Muscle layer of colon (tissue), 2 donors: ENCODE data around the gene AGPAT1.
"Not testable (repeated sequence)": the region's sequence is repeated elsewhere in the genome, so short reads cannot be mapped to it uniquely, and the experiment has no call there.

ENCODE experiments used
- H3K27ac ChIP-seq: one replicate; pipeline ENCODE4 v1.7.0; 2013; ENCODE audit warnings: low read depth, mild to moderate bottlenecking, low read length, moderate library complexity
- H3K27me3 ChIP-seq, 2 donors: one replicate each; pipeline ENCODE4 v1.7.0; 2013; ENCODE audit warnings: low read length in 2 of 2, mild to moderate bottlenecking in 2 of 2; ENCODE audit not compliant: insufficient read depth in 2 of 2, control insufficient read depth in 1 of 2
- H3K36me3 ChIP-seq: one replicate; pipeline ENCODE4 v1.7.0; 2013; ENCODE audit warnings: mild to moderate bottlenecking, low read length; ENCODE audit not compliant: insufficient read depth
- H3K4me1 ChIP-seq: one replicate; pipeline ENCODE4 v1.7.0; 2013; ENCODE audit warnings: mild to moderate bottlenecking, low read length; ENCODE audit not compliant: insufficient read depth
- H3K4me3 ChIP-seq, 2 donors: one replicate each; pipeline ENCODE4 v1.7.0; 2013; ENCODE audit warnings: low read length in 2 of 2, low read depth in 1 of 2, mild to moderate bottlenecking in 1 of 2, moderate library complexity in 1 of 2
- H3K9ac ChIP-seq: one replicate; pipeline ENCODE4 v1.7.0; 2013; ENCODE audit warnings: low read length
- H3K9me3 ChIP-seq: one replicate; pipeline ENCODE4 v1.7.0; 2013; ENCODE audit warnings: mild to moderate bottlenecking, low read length
- donor health status: abdominal sarcoma.
- donor health status: Adenocarcinoma of cecum.

Gene AGPAT1

DNA sequence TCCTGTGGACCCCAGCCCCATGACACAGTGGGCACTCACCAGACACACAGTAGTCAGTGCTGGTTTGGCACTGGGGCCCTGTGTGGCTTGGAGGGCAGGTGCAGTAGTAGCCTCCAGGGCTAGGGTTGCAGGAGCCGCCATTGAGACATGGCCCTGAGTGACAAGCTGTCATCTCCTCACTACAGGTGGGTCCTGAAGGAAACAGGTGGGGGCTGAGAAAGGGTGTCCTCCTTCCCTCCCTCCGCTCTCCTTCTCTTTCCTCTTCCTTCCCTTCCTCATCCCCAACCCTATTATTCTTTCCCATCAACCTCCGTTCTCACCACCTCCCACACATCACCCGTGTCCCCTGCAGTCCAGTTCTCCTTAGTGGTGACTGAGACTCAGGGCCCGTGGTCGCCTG, 37.8 kb upstream of the AGPAT1 start:
- Histone ChIP-seq H3K27me3 (no peaks in the 10 kb centered on the region), H3K36me3 (no peaks in the 10 kb centered on the region)

DNA sequence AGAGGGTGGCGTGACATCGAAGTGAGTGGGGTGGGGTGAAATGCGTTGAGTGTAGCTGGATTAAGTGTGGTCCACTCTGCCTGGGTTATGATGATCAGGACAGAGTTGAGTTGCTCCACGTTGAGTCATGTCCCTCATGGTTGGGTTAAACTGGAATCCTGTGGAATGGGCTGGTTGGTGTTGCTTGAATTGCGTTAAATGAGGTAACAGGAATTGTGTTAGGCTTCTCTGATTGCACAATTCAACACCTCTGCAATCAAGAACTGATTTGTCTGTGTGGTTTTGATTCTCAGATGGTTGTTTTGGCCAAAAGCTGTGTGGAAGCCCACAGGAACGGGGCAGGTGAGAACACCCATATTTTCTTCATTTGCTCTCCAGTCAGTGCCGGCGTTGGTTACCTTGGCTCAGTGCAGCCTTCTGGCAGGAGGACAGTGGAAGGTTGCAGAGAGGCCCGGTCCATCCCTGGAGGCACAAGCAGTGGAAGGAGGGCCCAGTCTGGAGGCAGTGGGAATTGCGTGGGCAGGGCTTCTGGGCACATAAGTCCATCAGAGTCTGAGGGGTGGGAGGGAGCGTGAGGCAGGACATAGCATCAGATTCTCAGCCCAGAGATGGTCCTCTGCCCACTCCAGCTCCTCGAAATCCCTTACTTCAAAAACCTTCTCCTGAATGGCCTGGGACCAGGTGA, 36.3 kb upstream of the AGPAT1 start:
- no peak overlapping the region for H3K27ac ChIP-seq
- H3K36me3 ChIP-seq, result no peaks in the 10 kb centered on the region
- H3K9me3 ChIP-seq, result no peaks in the 10 kb centered on the region
- no peak overlapping the region for H3K4me3 ChIP-seq
- H3K9ac ChIP-seq, result no peak overlapping the region
- no peaks in the 10 kb centered on the region for H3K4me1 ChIP-seq
- no peaks in the 10 kb centered on the region for H3K27me3 ChIP-seq

More for the DNA sequence above, 37.8 kb upstream of the AGPAT1 start:
- Histone ChIP-seq H3K4me1 (no peaks in the 10 kb centered on the region), H3K9ac (no peak overlapping the region), H3K9me3 (no peaks in the 10 kb centered on the region), H3K4me3 (no peak overlapping the region), H3K27ac (no peak overlapping the region)

DNA sequence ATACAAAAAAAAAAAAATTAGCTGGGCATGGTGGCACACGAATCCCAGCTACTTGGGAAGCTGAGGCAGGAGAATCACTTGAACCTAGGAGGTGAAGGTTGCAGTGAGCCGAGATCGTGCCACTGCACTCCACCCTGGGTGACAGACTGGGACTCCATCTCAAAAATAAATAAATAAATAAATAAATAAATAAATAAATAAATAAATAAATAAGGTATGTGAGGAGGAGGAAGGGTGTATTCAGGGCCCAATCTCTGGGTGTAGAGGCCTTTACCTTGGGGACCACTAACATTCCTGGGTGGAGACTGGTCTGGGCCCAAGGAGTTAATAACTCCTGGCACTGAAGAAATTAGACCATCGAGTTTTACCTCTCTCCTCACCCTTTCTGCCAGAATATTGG, 35.5 kb upstream of the AGPAT1 start:
- not testable (repeated sequence) for H3K27ac ChIP-seq, H3K4me3 ChIP-seq, H3K27me3 ChIP-seq, H3K36me3 ChIP-seq, H3K9ac ChIP-seq, H3K4me1 ChIP-seq, H3K9me3 ChIP-seq

DNA sequence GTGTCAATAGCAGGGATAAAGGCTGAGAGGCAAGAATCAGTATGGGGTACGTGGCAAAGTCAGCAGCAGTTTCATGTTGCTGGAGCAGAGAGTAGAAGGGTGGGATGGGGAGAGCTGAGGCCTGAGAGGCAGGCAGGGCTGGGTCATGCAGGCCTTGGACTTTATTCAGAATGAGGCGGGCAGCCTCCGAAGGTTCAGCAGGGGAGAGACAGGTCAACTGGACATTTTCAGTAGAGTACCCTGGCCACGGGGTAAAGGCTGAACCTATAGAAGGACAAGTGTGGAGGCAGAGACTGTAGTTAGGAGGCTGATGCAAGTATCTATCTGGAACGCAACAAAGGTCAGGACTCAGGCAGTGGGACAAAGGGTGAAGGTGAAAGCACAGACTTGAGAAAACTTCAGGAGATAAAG, 34.3 kb upstream of the AGPAT1 start:
- no peaks in the 10 kb centered on the region for H3K36me3 ChIP-seq
- no peak overlapping the region for H3K9ac ChIP-seq
- H3K4me1 ChIP-seq, result no peaks in the 10 kb centered on the region
- H3K9me3 ChIP-seq, result no peaks in the 10 kb centered on the region
- no peak overlapping the region for H3K27ac ChIP-seq
- H3K27me3 ChIP-seq, result no peaks in the 10 kb centered on the region
- H3K4me3 ChIP-seq, result no peak overlapping the region

DNA sequence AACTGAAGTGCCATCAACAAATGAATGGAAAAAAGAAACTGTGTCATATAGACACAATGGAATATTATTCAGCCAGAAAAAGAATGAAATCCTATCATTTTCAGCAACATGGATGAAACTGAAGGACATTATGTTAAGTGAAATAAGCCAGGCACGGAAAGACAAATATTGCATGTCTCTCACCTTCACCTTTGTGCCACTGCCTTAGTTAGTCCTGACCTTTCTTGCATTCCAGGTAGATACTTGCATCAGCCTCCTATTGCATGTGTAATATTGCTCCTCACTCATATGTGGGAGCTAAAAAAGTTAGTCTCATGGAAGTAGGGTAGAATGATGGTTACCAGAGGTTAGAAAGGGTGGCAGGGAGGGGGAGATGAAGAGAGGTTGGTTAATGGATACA, 33.1 kb upstream of the AGPAT1 start:
- no peak overlapping the region for H3K9ac ChIP-seq
- no peaks in the 10 kb centered on the region for H3K27me3 ChIP-seq
- H3K4me3 ChIP-seq, result no peak overlapping the region
- H3K4me1 ChIP-seq, result no peaks in the 10 kb centered on the region
- no peaks in the 10 kb centered on the region for H3K9me3 ChIP-seq
- no peak overlapping the region for H3K27ac ChIP-seq
- no peaks in the 10 kb centered on the region for H3K36me3 ChIP-seq

DNA sequence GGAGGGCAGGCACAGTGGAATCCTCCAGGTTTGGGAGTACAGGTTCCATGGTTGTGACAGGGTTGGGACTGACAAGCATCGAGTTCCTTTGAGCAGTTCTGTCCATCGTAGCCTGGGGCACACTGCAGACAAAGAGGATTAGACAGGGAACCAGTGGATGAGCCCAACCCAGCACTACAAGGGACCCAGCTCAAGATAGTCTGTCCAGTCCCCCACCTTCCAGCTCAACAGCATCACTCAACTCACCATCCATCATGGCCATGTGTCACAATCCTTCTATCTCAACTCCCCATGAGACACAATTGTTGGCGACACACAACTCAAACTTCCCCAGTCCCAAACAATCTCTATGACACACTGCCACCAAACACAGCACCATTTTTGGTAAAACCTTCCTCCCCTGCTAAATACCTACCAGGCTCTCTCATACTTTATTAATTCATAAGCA, 28.4 kb upstream of the AGPAT1 start:
- Histone ChIP-seq H3K4me3 (no peak overlapping the region), H3K9me3 (no peaks in the 10 kb centered on the region), H3K36me3 (no peaks in the 10 kb centered on the region), H3K27ac (no peak overlapping the region), H3K27me3 (no peaks in the 10 kb centered on the region), H3K4me1 (no peaks in the 10 kb centered on the region), H3K9ac (no peak overlapping the region)

DNA sequence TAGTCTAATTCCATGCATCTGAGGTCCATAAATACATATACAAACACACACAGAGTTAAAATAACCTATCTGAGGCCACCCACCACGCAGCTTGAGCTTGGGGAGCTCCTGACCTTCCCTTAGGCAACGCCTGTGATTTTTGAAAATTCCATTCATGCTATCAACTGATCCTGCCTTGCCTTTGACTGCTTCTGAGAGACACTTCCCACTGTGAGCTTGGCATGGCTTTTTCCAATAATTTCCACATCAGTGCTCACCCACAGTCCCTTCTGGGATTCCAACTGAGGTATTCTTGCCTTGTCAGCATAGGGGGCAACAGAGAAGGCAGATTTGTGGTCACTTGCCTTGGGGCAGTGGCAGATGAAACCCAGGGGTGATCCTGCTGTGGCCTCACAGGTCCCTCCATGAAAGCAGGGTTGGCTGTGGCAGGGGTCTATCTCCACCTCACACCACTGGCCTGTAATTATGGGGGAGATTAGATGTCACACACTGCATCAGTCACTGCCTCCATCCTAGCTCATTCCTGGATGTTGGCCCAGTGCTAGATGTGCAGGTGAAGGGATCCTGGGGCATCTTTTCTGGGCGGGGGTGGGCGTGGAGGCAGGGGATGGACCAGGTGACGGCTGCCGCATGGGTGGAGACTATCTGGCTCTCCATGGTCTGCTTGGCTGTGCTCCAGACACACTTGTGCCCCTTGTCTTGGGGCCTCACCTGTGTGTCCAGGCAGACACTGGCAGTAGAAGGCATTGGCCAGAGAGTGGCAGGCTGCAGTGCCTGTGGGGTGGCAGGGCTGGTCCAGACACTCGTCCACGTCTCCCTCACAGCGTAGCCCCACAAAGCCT, 27.8 kb upstream of the AGPAT1 start:
- no peaks in the 10 kb centered on the region for H3K9me3 ChIP-seq

DNA sequence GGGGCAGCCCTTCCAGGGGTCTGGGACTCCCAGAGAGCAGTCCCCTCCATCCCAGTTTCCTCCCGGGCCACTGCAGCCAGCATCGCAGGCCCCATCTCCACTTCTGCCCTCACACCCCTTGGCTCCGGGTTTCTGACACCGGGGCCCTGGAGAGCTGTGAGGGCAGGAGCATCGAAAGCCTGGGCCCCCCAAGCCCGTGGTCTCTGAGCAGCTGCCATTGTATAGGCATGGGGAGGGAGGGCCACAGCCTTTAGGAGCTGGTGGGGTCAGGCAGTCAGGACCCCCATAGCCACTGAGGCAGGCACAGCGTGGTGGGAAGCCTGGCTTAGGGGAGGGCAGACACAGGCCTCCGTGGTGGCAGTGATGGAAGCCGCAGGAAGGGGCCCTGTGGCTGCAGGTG, 26.3 kb upstream of the AGPAT1 start:
- H3K4me1 ChIP-seq, result peaks cover 2% of the 10 kb centered on the region
- no peak overlapping the region for H3K4me3 ChIP-seq
- no peak overlapping the region for H3K9ac ChIP-seq
- H3K36me3 ChIP-seq, result no peaks in the 10 kb centered on the region
- no peaks in the 10 kb centered on the region for H3K27me3 ChIP-seq
- H3K9me3 ChIP-seq, result no peaks in the 10 kb centered on the region
- no peak overlapping the region for H3K27ac ChIP-seq

More for the DNA sequence above, 27.8 kb upstream of the AGPAT1 start:
- Histone ChIP-seq H3K9ac (no peak overlapping the region), H3K36me3 (no peaks in the 10 kb centered on the region), H3K27me3 (no peaks in the 10 kb centered on the region), H3K27ac (no peak overlapping the region), H3K4me1 (no peaks in the 10 kb centered on the region), H3K4me3 (no peak overlapping the region)

DNA sequence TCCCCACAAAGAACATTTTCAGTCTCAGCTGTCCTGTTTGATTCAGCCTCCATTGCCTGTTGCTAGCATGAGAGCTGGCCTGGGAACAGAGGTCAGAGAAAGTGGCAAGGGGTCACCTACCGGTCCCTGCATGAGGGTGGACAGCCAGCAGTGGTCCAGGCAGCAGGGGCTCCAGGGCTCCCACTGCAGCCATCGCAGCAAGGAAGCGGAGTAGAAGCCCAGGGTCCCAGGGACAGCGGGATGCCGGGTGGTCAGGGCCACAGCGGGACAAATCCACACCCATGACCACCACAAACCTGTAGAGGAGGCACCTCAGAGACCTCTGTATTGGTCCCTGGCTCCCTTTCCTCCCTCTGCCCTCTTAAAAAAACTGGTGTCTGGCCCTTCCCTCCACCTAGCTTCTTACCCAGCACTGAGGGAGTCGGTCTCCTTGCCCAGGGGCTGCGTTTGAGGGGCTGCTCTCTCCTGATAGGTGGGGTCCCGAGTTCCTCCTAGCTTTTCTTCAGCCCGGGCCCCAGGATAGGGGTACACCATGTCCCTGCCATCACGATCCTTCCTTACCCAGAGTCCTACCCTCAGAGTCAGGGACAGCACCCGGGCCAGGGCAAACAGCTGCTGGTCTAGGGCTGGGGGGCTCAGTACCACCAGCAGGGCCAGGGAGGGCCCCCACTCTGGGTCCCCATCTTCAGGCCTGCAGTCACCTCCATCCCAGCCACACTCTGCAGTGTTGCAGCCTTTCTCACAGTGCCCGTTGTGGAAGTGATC, 25.0 kb upstream of the AGPAT1 start:
- no peaks in the 10 kb centered on the region for H3K27me3 ChIP-seq
- H3K9me3 ChIP-seq, result no peaks in the 10 kb centered on the region
- no peak overlapping the region for H3K4me3 ChIP-seq
- peaks cover 9% of the 10 kb centered on the region for H3K4me1 ChIP-seq
- no peaks in the 10 kb centered on the region for H3K36me3 ChIP-seq
- H3K9ac ChIP-seq, result no peak overlapping the region
- no peak overlapping the region for H3K27ac ChIP-seq

DNA sequence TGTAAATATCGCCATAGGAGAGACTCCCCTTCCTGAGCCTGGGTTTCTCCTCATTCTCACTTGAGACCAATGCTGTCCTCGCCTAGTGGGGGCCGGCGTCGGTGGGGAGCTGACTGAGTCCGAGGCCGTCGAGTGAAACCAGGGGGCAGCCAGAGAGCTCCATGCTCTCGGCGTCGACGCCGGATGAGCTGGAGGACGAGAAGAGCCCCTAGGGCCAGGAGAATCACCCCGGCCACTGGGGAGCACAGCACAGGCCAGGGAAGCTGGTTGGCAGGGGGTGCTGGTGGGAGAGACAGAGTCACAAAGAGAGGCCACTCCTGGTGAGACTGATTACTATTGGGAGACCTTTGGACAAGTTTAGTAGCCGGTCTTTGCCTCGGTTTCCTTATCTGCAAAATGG, 23.0 kb upstream of the AGPAT1 start:
- Histone ChIP-seq H3K27ac (no peak overlapping the region), H3K9ac (no peak overlapping the region), H3K36me3 (no peaks in the 10 kb centered on the region), H3K27me3 (no peaks in the 10 kb centered on the region), H3K9me3 (no peaks in the 10 kb centered on the region), H3K4me3 (no peak overlapping the region), H3K4me1 (peaks cover 23% of the 10 kb centered on the region)

DNA sequence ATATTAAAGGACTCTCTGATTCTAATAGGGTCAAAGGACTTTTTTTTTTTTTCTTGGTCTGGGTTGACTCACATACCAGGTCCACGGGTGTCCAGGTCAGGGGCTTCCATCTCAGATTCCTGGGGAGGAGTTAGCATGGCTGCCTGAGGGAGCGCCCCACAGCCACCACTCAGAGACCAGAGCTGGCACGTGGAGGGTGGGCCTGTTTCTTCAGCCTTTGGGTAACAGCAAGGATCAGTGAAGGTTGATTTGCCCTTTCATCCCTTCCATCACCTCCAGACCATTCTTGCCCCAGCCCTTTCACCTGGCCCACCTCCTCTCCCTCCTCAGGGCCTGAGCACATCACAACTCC, 22.4 kb upstream of the AGPAT1 start:
- no peak overlapping the region for H3K9ac ChIP-seq
- H3K36me3 ChIP-seq, result no peaks in the 10 kb centered on the region
- H3K4me1 ChIP-seq, result peaks cover 23% of the 10 kb centered on the region
- H3K4me3 ChIP-seq, result no peak overlapping the region
- no peaks in the 10 kb centered on the region for H3K9me3 ChIP-seq
- H3K27me3 ChIP-seq, result no peaks in the 10 kb centered on the region
- H3K27ac ChIP-seq, result no peak overlapping the region
